Activated CD8-positive, alpha-beta memory T cell treated with anti-CD3 and anti-CD28 coated beads for 1 hour (primary cell): Measurements from ENCODE around the gene METAP1.
"Not testable (repeated sequence)": the region's sequence is repeated elsewhere in the genome, so short reads cannot be mapped to it uniquely, and the experiment has no call there.

Experiments
- DNase-seq, 2 donors: peaks; one replicate each; pipeline ENCODE4 v3.0.0-alpha.2; 2020; ENCODE audit warnings: low read depth in 1 of 2; ENCODE audit errors: extremely low read depth in 1 of 2

METAP1 gene

DNA sequence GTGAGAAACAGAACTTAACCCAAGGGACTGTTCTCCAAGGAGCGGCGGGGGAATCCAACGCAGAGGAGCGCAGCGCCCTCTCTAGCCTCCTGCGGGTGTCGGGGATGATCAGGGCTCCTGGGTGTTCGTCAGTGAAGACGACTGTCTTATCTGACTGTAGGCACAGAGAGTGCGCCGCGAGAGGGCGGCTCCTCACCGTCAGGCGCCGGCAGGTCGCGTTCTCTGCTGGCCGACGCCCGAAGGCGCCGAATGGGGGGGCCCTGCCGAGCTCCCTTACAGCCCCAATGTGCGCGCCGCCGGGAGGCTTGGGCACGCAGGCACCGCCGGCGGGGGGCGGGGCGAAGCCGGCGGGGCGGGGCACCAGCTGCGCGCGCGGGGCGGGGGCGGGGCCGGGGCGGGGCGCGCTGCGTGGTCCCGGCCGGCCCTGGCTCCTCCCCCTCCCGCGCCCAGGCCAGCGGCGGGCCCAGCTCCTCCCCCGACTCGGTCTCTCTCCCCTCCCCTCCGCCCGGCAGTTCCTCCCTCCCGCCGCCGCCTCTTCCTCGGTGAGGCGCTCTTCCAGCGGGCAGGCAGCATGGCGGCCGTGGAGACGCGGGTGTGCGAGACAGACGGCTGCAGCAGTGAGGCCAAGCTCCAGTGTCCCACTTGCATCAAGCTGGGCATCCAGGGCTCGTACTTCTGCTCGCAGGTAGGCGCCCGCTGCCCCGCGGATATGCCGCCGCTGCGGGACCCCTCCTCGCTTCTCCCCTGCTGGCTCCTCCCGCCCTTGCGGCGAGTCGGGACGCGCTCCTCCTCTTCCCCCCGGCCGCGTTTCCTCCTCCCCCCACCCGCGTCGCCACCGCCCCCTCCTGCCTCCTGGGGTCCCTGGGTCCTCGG, at the start of gene METAP1:
TSS of gene METAP1 (plus strand) at position 539 of the 873 bp plus-strand sequence. CDS start at position 572, 33 bp downstream.
- peak; percentile 92 to 94 for DNase-seq

DNA sequence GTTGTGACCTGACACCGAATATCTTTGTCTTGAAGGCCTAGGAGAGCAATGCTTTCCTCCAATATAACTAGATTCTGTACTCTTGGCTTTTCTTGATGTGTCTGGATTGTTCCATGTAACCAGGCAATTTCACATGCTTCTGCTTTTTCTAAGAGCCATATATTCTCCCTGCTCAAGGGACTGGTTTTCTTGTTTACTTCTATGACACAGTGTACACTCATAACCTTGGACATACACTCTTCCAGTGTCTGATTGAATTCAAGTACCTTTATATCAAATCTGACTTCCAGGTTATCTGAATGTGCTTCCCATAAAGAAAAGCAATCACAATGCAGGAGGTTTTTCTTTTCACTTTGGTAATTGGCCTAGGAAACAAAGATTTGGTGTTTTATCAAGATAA, 49.2 kb upstream of the METAP1 start:
- DNase-seq, result no peak

DNA sequence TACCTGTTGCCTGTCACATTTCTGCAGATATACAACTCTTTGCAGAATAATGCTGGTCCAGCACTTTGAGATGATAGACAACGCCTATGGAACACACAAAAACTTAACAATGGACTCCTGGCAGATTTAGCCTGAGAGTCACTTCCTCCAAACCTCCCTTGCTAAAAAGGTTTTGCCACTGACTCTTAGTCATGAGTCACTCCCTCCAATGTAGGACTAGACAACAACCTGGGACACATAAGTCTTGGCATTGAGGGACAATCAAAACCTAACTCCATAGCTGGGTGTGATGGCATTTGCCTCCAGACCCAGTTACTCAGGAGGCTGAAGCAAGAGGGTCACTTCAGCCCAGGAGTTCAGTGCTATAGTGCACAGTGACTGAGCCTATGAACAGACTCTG, 44.6 kb upstream of the METAP1 start:
- DNase-seq, result no peak

DNA sequence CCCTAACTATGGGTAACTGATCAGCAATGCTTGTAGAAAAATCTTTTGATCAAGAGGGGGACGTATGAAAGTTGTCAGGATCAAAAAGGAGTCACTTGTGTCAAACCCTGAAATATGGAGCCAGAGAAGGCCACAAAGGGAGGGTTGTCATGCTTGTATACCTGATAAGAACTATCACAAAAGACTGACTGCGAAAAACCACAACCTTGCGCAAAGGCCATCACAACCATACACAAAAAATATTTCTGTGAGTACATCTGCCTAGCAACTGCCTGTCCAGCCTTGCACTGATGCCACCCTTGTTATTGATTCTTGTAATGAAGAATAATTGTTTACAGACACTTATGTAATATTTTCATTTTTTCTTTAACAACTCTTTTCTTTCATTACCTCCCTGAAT, 43.8 kb upstream of the METAP1 start:
- DNase-seq, result no peak

DNA sequence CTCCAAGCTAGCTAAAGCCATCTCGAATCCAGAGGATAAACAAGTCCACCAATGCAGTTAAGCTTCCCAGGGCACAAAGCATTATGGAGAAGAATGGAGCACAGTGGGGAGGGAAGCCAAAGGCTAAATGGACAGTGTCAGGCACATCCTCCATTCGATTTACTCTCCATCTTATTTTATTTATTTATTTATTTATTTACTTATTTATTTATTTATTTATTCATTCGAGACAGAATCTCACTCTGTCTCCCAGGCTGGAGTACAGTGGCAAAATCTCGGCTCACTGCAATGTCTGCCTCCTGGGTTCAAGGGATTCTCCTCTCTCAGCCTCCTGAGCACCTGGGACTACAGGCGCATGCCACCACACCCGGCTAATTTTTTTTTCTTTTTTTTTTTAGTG, 40.3 kb upstream of the METAP1 start:
- no peak for DNase-seq

DNA sequence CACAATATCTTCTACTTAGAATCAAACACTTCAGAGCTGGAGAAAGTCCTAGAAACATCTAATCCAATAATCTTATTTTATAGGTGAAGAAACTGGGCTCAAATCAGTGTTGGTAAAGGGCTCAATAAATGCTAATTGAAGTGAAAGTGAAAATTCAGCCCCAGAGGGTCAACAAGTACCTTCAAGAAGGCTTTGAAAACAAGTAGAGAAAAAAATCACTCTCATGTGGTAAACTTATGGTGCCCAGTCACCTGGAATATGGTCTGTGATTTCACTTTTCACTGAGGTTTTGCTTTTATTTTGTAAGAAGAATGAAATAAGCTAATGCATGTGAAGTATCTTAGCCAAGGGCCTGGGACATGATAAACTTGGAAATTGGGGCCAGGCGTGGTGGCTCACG, 37.5 kb upstream of the METAP1 start:
- DNase-seq, result no peak

DNA sequence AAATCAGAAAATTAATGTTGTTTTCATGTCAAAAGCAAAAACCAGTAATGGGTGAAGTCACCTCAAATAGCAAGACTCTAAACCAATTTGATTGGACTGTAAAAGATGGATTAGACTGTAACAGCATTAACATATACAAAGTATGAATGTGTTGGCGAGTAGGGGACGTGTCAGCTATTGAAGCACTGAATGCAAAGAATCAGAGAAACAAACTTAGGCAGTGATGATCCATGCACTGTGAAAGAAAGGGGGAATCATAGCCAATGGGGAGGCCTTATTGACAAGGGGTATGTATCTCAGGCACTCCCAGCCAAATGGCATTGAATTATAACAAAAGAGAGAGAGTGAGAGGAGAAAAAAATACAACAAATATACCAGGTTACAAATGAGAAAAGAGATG, 36.1 kb upstream of the METAP1 start:
- DNase-seq, result no peak

DNA sequence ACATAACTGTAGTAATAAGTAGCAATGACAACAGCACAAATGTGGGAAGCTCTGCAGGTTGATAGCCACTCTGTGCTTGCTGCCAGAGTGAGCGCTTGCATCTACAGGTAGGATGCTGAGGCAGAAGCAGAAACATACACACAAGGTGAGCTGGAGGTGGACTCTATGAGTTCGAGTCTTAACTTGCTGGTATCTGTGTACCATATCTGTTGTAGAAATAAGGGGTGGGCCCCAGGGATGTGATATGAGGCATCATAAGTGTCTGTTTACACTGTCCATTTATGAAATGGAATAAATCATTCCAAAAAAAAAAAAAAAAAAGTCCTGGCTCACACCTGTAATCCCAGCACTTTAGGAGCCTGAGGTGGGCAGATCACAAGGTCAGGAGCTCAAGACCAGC, 33.8 kb upstream of the METAP1 start:
- DNase-seq, result no peak

DNA sequence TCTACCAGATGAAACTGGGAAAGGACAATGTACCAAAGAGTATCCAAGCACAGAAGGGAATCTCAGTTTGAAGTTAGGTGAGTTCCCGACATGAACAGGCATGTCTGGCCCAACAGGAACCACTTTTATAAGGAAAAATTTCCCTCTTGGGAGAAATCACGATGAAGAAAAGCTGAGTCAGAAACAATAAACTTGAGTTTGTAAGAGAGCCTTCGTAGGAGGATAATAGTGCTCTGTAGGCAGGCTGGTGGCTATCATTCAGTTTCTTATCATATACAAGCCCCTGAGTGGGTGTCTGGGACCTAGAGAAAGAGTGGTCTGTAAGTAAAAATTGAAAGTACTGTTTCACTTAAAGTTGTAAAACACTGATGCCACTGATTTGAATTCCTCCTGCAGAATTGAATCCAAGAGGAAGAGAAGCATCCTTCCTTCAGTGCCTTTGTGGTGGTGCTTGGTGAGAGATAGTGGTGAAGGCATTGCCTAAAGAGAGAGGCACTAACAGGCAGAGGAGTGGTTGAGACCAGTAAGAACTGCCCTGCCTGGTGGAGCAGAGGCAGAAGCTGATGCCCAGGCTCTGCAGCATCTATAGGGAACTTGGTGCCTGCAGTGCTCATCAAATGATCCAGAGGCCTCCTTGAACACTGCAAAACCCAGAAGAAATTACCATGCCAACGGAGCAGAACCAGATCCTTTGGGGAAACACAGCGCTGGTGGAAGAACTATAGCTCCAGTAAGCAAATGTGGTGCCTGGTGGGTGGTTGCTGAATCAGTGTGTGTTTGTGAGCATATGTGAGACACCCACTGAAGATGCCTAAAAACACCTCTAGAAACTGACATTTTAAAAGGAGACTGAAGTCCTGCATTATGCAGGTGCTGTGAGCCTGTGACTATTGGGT, 31.7 kb upstream of the METAP1 start:
- DNase-seq, result no peak

DNA sequence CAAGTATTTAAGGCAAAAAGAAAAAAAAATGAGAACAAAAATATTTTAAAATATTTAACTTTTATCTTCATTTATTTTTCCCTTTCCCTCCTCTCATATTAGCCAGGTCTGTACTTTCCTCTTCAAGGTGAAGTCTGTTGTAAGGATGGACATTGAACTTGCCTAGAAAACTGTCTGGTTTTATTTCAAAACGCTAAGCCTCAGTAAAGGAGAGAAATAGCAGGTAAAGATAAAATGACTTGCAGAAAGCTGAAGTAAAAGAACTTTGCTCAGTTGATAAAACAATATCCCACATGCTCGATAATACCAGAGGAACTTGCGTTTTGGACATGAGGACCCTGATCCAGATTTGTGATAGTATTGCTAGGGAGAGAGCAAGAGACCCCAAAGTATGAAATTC, 28.6 kb upstream of the METAP1 start:
- DNase-seq, result no peak

DNA sequence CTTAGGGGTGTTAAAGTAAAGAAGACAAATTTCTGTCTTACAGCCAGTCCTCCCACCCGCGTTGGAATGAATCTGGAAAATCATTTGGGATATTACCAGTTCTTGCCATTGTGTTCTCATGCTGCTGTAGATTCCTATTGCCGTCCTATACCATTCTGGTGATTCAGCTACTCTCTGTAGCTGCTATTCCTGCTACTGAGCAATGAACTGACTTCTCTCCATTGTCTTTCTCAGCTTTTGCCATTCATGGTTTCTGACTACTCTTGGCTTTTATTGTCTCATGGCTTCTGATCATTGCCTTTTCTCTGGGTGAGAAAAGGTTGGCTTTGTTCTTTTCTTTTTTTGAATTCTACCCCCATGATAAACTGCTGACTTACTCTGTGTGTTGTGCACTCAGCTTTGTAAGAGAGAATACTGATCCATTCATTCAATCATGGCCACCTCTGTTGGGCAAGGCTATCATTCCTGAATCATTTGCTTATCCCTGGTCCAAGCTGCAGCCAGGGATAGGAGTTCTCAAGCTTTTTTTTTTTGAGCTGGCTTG, 27.7 kb upstream of the METAP1 start:
- no peak for DNase-seq

DNA sequence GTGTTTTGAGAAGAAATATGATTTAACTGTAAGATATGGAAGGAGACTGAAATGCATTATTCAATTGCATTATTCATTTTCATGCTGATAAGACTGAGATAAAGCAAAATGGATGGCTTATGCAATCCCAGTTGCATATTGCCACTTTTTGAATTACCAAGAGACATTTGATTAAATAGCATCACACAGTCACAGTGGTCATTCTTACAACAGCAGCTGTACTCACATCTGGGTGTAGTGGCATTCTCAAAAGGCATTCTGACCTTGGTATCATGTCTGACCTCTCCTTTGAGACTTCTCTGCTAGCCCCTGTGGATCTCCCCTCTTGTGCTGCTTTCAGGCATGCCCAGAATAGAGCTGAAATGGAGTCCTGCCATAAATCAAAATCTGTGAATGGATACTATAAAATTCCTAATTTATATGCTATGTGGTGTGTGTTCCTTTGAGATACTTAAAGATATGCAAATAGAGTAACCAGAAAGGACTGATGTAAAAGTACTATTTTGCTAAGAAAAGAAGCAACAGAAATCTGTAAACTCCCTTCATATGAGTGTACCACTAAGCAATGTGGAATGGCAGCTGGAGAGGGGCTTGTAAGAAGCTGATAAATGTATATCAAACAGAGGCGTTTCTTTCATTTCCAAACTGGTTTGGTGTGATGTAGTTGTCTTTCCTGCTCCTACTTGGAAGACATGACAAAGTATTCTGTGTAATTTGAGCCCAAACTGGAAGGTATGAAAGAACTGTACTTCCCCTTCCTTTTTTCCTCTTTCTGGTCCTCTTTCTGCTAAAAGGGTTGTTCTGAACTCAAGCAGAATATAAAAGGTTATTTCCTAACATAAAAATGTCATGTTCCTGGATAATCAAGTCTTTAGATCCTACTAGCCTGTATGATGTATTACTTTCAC, 25.4 kb upstream of the METAP1 start:
- no peak for DNase-seq

DNA sequence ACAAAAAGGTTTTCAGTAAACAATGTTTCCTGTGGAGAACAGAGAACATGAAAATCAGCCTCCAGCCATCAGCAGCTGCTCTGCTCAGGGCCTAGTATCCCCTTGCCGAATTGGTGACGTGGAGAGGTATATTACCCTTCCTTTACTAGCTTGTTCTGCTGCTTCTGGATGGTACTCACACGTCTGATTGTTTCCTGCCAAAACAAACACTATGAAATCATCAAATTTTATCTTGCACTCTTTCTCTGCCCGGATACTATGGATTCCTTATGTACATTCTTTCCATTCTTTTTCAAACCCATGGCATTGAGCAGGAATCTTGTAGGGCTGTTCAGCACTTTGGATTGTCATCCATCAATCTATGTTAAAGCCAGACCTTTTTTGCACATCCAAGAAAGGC, 18.8 kb upstream of the METAP1 start:
- no peak for DNase-seq

DNA sequence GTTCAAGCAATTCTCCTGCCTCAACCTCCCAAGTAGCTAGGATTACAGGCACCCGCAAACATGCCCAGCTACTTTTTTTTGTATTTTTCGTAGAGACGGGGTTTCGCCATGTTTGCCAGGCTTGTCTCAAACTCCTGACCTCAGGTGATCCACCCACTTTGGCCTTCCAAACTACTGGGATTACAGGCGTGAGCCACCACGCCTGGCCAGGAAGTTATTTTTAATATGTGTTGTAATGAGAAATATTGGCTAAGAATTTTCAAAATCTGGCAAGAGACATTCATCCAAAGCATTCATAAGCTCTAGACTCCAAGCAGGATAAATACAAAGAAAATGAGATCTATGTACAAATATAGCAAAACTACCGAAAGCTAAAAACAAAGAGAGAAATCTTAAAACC, 18.0 kb upstream of the METAP1 start:
- DNase-seq, result no peak

DNA sequence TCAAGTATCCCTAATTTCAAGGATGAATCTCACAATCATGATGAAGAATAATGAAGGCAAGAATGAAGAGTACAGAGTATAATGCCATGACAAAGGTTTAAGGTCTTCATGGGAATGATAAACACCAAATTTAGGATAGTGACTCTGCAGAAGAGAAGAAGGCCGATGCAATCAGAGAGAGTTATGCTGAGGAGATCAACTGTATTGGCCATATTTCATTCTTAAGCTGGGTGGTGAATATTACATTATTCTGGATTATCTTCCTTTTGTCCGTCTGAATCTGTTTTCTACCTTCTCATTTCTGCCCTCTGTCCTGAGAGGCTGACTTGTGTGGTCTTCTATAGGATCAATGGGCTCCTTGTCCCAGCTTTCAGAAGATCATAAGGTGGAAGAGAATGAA, 7.8 kb upstream of the METAP1 start:
- DNase-seq, result no peak

DNA sequence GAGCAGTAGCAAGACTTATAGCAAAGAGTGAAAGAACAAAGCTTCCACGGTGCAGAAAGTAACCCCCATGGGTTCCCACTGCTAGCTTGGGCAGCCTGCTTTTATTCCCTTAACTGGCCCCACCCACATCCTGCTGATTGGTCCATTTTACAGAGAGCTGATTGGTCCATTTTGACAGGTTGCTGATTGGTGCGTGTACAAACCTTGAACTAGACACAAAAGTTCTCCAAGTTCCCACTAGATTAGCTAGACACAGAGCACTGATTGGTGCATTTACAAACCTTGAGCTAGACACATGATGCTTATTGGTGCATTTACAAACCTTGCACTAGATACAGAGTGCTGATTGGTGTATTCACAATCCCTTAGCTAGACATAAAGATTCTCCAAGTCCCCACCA, 2.7 kb upstream of the METAP1 start:
- DNase-seq, result not testable (repeated sequence)

DNA sequence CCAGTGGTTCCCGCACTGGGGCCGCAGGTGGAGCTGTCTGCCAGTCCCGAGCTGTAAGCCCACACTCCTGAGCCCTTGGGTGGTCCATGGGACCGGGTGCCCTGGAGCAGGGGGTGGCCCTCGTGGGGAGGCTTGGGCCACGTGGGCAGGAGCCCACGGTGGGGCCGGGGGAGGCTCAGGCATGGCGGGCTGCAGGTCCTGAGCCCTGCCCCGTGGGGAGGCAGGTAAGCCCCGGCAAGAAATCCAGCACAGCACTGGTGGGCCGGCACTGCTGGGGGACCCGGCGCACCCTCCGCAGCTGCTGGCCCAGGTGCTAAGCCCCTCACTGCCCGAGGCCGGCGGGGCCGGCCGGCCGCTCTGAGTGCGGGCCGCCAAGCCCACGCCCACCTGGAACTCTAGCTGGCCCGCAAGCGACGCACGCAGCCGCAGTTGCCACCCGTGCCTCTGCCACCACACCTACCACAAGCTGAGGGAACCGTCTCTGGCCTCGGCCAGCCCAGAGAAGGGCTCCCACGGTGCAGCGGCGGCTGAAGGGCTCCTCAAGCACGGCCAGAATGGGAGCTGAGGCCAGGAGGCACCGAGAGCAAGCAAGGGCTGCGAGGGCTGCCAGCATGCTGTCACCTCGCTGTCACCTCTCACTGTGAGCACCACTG, 2.0 kb upstream of the METAP1 start:
- DNase-seq, result no peak

DNA sequence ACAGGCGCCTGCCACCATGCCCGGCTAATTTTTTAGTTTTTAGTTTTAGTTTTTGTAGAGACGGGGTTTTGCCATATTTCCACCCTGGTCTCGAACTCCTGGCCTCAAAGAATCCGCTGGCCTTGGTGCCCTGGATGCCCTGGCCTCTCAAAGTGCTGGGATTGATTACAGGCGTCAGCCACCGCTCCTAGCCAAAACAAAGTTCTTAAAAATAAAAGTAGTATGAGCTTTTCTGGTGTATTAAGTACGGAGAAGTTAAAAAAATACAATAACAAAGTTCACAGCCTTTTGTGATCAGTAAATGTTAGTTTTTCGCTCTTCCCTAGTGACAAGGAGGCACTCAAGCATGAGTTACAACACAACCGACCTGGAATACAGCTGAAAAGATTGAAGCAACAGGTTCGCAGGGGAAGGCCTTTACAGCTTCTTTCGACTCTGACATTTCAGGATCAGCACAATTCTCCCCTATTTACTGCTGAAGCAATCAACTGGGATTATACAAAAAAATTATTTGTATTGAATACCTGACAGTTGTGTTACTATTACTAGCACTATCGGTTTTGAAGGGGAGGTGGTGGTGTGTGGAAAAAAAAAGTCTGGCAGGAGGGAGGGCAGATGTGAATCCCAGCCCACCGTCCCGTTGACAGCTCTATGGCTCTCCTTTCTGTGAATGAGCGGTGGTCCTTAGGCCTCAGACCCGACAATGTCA, 893 bp upstream of the METAP1 start:
- no peak for DNase-seq

DNA sequence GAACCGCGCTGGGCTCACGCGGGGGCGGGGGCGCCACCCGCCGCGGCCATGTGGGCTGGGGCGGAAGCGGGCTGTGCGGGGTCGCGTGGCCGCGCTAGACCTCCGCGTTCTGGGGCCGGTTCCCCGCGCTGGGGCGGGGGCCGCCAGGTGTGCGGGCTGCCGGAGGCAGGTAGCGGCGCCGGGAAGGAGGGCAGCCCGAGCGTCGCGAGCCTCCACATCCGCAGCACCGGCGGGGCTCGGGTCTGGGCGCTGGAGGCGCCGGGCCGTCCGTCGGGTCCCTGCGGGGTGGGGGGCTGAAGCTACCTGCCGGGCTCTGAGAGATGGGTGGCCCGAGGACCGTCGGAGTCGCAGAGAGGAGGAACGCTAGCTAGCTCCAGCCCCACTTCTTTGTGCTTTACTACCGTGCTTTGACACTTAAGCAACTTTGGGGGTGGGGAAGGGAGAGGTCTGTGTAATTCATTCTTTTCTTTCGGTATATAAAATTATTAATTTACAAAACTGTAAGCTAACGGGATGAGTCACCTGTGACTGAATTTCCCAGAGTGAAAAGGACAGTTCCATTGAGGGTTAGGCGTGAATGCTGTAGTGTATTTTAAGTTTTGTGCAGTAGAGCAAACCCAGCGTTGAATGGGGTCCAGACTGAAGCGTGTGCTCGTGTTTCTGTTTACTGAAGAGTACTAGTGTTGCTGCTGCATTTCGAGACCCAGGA, 689 bp downstream of the METAP1 start:
- DNase-seq, result no peak
